ENCODE data around the gene GDE1.

GDE1 gene

DNA sequence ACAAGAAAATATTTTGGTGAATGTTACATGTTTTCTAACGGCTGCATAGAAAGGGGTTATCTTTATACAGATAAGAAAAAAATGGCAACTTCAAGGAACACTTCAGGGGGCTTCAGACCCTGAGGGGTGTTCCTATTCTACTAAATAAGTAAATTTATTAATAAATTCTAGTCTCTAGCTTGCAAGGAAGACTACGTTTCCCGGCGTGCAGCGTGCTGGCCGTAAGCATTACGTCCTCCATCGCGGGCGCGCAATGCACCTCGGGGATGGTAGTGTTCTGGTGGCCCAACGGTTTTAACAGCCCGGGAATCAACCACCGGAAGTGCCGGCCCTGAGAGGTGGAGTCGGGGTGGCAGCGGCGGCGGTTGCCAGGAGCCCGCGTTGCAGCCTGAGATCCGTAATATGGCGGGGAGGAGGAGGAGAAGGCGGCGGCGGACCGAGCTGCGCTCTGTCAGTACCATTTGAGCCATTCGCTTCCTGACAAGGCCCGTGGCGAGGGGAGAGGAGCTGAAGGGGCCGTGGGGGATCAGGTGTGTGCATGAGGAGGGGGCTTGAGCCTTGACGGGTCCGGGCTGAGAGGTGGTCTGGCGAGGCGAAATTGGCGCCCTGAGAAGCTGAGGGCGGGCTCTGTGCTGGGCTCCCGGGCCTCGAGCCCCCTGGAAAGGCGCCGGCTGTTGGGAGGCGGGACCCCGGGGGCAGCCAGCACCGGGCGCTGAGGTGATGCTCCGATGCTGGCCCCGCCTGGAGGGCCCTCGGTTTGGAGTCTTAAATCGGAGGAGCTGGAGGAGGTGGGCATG lies 1.9 kb upstream of the GDE1 start, which contains the start of gene CCP110:
TSS of gene CCP110 (plus strand) at position 384 of the 797 bp plus-strand sequence. CDS start 3,940 bp downstream, outside the sequence.
- DNase-seq = peak; percentile 60 to 97 (median 95)

DNA sequence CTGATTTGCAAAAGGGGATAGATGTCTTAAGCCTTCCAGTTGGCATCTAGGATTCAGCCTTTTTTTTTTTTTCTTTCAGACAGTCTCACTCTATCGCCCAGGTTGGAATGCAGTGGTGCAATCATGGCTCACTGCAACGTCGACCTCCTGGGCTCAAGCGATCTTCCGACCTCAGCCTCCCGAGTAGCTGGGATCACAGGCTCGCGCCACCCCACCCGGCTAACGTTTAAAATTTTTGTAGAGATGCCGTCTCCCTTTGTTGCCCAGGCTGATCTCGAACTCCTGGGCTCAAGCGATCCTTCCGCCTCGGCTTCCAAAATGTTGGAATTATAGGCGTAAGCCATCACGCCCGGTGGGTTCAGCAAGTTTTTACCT lies 1.3 kb upstream of the GDE1 start:
- no peak for DNase-seq

GRCh38 chr16:19522760-19523159 lies 862 bp upstream of the GDE1 start:
- DNase-seq = no peak

DNA sequence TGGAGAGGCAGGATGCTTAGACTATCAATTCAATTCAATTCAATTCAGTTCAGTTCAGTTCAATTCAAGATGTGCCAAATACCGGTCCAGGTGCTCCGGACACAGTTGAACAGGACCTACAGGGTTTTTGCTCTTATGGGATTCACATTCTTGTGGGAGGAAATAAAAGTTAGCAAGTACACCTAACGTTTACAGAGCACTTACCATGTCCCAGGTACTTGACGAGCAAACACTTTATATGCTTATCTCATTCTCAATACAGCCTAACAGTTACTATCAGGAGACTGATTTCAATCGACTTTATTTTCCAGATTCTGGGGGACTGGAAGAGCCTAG lies 467 bp upstream of the GDE1 start:
- DNase-seq = no peak

GRCh38 chr16:19520861-19521331 lies 1.0 kb downstream of the GDE1 start:
- DNase-seq = peak in 1 of 14 donors; percentile 19

DNA sequence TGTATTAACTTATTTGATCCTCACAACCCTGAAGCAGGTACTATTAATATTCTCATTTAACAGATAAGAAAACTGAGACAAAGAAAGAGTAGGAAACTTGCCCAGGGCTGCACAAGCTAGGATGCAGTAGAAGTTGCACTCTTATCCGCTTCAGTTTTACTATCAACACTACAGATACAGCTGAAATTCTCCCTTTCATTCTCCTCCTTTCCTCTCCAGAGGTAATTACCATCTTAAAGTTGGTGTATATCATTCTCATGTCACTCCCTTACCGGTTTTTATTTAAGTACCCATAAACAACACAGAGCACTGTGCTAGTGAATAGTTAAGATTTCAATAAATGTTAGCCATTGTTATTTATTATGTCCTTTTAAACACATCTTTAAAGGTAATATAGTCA lies 3.5 kb downstream of the GDE1 start:
- DNase-seq = no peak

GRCh38 chr16:19517424-19518089 lies 4.3 kb downstream of the GDE1 start:
- DNase-seq = no peak

DNA sequence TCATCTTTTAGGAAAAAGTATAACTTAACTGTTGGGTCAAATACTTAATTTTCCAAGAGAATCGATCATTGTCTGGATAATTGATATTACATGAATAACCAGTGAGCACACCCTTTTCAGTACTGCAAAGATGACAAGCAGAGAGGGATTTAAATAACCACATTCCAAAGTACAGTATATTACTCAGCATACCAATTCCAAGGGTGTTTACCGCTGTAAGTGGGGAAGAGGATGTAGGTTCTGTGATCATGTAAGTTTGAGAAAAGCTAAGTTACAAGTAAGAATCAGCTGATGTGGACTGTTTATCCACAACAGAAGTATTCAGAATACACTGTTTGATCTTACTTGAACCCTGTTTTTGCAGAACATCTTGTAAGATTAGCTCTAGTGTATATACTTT lies 6.1 kb downstream of the GDE1 start:
- DNase-seq = no peak

- no peak for DNase-seq
Observed at GRCh38 chr16:19513377-19514053, 8.4 kb downstream of the GDE1 start.

- no peak for DNase-seq
Observed at GRCh38 chr16:19512297-19512696, 9.6 kb downstream of the GDE1 start.

DNA sequence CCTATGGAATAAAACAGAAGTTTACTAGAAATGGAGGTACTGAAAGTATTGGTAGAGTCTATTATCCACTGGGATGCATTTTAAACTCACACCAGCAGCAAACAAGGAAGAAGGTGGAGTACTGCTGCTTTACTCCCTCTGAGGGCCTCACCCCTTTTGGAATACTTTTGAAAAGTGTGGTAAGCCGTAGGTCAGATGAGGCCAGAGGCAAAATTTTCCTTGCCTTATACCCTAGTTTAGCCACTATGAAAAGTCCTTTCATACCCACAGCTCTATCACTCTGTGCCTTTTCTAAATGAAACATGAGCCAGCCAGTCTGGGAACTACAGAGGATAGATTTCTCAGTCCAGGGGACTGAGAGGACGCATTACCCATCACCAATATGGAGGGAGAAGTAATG lies 14.0 kb downstream of the GDE1 start:
- DNase-seq = no peak

- DNase-seq = no peak
Observed at GRCh38 chr16:19506965-19507364, 14.9 kb downstream of the GDE1 start.

GRCh38 chr16:19505600-19506303 lies 16.1 kb downstream of the GDE1 start:
- no peak for DNase-seq

DNA sequence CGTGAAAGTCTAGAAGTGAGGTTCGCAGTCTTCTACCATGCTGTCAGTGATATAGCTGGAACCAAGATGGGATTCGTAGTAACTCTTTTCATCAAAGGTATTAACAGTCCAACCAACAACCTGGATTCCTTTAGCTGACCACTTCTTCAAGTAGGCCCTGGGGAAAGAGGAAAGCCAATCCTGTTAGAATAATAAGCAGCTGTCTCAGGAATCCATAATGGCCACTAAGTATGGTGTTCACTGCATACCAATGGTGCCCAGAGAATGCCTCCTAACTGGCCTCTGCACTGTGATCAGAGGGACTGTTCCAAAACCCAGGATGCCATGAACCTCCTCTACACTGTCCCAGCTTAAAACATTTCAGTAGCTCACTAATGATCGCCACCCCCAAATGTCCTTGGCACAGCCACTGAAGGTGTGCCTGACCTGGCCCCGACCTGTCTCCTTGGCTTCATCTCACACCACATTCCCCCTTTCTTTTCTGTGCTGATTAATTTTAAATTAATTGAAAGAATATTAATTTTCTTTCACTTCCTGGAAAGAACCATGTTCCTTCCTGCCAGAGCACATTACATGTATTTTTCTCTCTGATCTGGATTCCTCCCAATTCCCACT lies 18.3 kb downstream of the GDE1 start:
- DNase-seq = no peak

GRCh38 chr16:19502395-19503131 lies 19.3 kb downstream of the GDE1 start:
- DNase-seq = peak in 10 of 14 donors; percentile 1 to 45 (median 28)

DNA sequence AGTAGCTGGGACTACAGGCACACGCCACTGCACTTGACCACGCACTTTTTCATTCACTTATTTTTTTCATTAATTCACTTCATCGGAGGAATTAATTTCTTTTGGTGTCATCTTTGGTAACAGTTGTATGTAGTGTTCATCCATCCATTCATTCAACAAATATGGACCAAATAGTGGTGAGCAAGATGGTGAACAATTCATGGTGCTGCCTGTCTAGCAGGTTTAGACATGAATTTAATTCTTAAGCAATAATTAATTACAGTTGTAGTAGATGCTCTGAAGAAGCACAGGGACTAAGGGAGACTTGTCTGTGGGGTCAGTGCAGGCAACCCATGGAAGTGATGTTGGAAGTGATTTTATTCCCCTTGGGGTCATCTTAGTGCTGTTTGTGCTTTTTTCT lies 22.4 kb downstream of the GDE1 start:
- DNase-seq = no peak

DNA sequence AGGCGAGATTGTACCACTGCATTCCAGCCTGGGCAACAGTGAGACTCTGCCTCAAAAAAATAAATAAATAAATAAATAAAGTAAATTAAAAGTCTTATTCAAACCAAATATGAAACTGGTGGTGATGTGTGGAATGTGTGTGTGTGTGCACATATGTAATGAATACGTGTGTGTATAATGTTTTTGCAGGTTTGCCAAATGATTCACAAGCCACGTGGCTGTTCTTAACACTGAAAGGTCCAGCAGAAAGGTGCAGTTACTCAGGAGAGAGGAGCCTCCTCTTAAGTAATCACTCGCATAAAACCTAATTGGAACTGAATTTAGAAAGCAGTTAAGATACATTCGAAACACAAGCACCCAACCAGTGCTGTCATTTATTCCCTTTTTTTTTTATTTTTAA lies 22.9 kb downstream of the GDE1 start:
- DNase-seq = no peak

DNA sequence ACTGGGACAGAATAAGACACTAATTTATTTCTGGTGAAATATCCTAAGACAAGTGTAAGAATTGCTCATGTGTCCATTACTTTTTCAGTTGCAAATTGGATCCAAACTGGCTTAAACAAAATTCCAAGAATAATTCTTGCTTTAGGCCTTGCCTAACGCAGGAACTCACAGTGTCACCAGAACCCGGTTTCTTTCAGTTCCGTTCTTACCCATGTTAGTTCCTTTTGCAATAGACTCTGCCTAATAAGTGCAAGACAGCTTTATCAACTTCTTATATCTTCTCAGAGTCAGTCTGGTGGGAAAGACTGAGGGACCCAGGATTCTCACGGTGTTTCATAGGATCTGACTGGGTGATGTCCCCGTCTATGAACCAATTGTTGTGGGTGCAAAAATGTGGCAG lies 24.7 kb downstream of the GDE1 start:
- peak in 1 of 14 donors; percentile 1 for DNase-seq

- no peak for DNase-seq
Observed at GRCh38 chr16:19490619-19491018, 31.3 kb downstream of the GDE1 start.

- no peak for DNase-seq
Observed at GRCh38 chr16:19488213-19488640, 33.7 kb downstream of the GDE1 start.

- DNase-seq = no peak
Observed at GRCh38 chr16:19486750-19487325, 35.1 kb downstream of the GDE1 start.

All from C1 segment of cervical spinal cord (tissue), 14 donors.